Uterus (tissue), 4 donors: ENCODE results near the gene LRIG2. TPM values are rescaled to one million over a fixed set of nuclear protein-coding genes. Genes with fewer than 3 reads are reported as not detected.

Source experiments
- DNase-seq, 2 donors: peaks; one replicate each; pipeline ENCODE4 v3.0.0-alpha.2; 2019 to 2020
- H3K27ac ChIP-seq, 2 donors: fragments of 200-600 bp; sonication (generic); 1 replicate in 1 of 2; 2 replicates in 1 of 2; pipeline ENCODE4 v1.5.1; 2016 to 2018
- H3K27me3 ChIP-seq, 2 donors: fragments of 200-600 bp; sonication (generic); one replicate each; pipeline ENCODE4 v1.5.1; 2018 to 2019; ENCODE audit warnings: control low read depth in 1 of 2
- H3K36me3 ChIP-seq, 2 donors: fragments of 200-600 bp; sonication (generic); one replicate each; pipeline ENCODE4 v1.5.1; 2019; ENCODE audit warnings: control low read depth in 1 of 2
- H3K4me1 ChIP-seq, 2 donors: fragments of 200-600 bp; sonication (generic); one replicate each; pipeline ENCODE4 v1.5.1; 2018 to 2019; ENCODE audit warnings: control low read depth in 1 of 2
- H3K4me3 ChIP-seq, 2 donors: fragments of 200-600 bp; sonication (generic); 1 replicate in 1 of 2; 2 replicates in 1 of 2; pipeline ENCODE4 v1.5.1; 2018 to 2019; ENCODE audit warnings: mild to moderate bottlenecking in 1 of 2
- H3K9me3 ChIP-seq, 2 donors: fragments of 200-600 bp; sonication (generic); one replicate each; pipeline ENCODE4 v1.5.1; 2019; ENCODE audit warnings: control low read depth in 1 of 2
- POLR2A ChIP-seq, 2 donors: fragments of 450-650 bp; IDR thresholded peaks; one replicate each; pipeline ENCODE4 v1.6.1; 2016; ENCODE audit warnings: antibody characterized with exemption in 2 of 2, mild to moderate bottlenecking in 1 of 2, moderate library complexity in 1 of 2
- intact Hi-C: fragments of 100-400 bp; cut with DNase I; formaldehyde crosslinking; loops from one replicate; pipeline ENCODE4 v1.15.1; 2023; ENCODE audit warnings: low total_unique reads
- total RNA-seq, 4 donors: library from RNA; depleted of rRNA in 3 of 4; stranded (reverse); fragments of >200 nt in 3 of 4; gene quantifications; one replicate each; pipeline versions ENCODE4 v1.1.0 to v1.2.4, GENCODE V29; 2014 to 2023
- TF ChIP-seq, protein P1 (sequence below), 4 experiments: fragments of 200-600 bp in 2 of 4; fragments of 450-650 bp in 2 of 4; sonication (generic) in 2 of 4; IDR thresholded peaks; one replicate each; pipeline ENCODE4 v1.5.1; 2016 to 2019; ENCODE audit warnings: antibody characterized with exemption in 4 of 4, mild to moderate bottlenecking in 2 of 4, moderate library complexity in 1 of 4
- donor health status: DM: yes; HTN: yes; CAD: no.

LRIG2 gene
- total RNA-seq, 4 donors from 2014 or later: 7.2 to 55.8 (median 26.5) TPM

GRCh38 chr1:113109908-113110554 lies 37.0 kb downstream of the LRIG2 start:
- peak; percentile 32 to 53 for DNase-seq
- H3K4me3 ChIP-seq: no peak overlapping the region
- intact Hi-C loops: no loop called here
- no peaks in the 10 kb centered on the region for H3K4me1 ChIP-seq
- H3K9me3 ChIP-seq: no peaks in the 10 kb centered on the region
- TF ChIP-seq POLR2A (IDR thresholded peaks at IDR 0.05): no peak
- TF ChIP-seq, protein P1, sequence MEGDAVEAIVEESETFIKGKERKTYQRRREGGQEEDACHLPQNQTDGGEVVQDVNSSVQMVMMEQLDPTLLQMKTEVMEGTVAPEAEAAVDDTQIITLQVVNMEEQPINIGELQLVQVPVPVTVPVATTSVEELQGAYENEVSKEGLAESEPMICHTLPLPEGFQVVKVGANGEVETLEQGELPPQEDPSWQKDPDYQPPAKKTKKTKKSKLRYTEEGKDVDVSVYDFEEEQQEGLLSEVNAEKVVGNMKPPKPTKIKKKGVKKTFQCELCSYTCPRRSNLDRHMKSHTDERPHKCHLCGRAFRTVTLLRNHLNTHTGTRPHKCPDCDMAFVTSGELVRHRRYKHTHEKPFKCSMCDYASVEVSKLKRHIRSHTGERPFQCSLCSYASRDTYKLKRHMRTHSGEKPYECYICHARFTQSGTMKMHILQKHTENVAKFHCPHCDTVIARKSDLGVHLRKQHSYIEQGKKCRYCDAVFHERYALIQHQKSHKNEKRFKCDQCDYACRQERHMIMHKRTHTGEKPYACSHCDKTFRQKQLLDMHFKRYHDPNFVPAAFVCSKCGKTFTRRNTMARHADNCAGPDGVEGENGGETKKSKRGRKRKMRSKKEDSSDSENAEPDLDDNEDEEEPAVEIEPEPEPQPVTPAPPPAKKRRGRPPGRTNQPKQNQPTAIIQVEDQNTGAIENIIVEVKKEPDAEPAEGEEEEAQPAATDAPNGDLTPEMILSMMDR (IDR thresholded peaks at IDR 0.05): peak in 3 of 4 experiments; percentile 12 to 23 (median 14)
- no peaks in the 10 kb centered on the region for H3K27me3 ChIP-seq
- peak overlapping the region; percentile 17 to 21 for H3K27ac ChIP-seq
- no peaks in the 10 kb centered on the region for H3K36me3 ChIP-seq

- DNase-seq: no peak
- H3K9me3 ChIP-seq: no peaks in the 10 kb centered on the region
- TF ChIP-seq POLR2A (IDR thresholded peaks at IDR 0.05): no peak
- TF ChIP-seq, protein P1 (IDR thresholded peaks at IDR 0.05): no peak
- H3K27ac ChIP-seq: no peak overlapping the region
- intact Hi-C loops: no loop called here
- no peak overlapping the region for H3K4me3 ChIP-seq
- no peaks in the 10 kb centered on the region for H3K27me3 ChIP-seq
- H3K4me1 ChIP-seq: no peaks in the 10 kb centered on the region
- no peaks in the 10 kb centered on the region for H3K36me3 ChIP-seq
Measured at GRCh38 chr1:113118266-113118665, 45.3 kb downstream of the LRIG2 start.

DNA sequence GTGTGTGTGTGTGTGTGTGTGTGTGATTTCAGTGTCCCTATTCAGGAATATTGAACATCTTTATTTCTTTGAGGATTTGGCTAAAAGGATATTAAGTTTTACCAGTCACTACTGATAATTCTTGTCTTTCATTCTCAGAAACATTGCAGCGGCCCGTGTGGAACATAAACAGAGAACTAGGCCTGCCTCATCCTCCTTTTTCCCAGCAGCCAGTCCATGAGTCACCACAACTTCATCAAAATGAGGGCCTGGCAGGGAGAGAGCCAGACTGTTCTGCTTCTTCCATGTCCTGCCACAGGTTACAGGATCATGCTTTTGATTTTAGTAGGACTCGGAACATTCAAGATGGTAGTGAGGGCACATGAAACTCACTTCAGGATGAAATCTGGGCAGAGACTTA lies 50.7 kb downstream of the LRIG2 start:
- intact Hi-C loops: no loop called here

GRCh38 chr1:113124366-113124765 lies 51.4 kb downstream of the LRIG2 start:
- H3K36me3 ChIP-seq: no peaks in the 10 kb centered on the region
- H3K4me1 ChIP-seq: no peaks in the 10 kb centered on the region
- intact Hi-C loops: no loop called here
- no peak overlapping the region for H3K27ac ChIP-seq
- H3K4me3 ChIP-seq: no peak overlapping the region
- no peaks in the 10 kb centered on the region for H3K27me3 ChIP-seq
- no peak for TF ChIP-seq POLR2A (IDR thresholded peaks at IDR 0.05)
- TF ChIP-seq, protein P1 (IDR thresholded peaks at IDR 0.05): no peak
- no peak for DNase-seq
- no peaks in the 10 kb centered on the region for H3K9me3 ChIP-seq

More for the DNA sequence above, 50.7 kb downstream of the LRIG2 start:
- no peak overlapping the region for H3K27ac ChIP-seq
- no peak overlapping the region for H3K4me3 ChIP-seq
- no peaks in the 10 kb centered on the region for H3K27me3 ChIP-seq
- no peaks in the 10 kb centered on the region for H3K36me3 ChIP-seq
- TF ChIP-seq, protein P1 (IDR thresholded peaks at IDR 0.05): no peak
- no peak for TF ChIP-seq POLR2A (IDR thresholded peaks at IDR 0.05)
- no peaks in the 10 kb centered on the region for H3K9me3 ChIP-seq
- no peaks in the 10 kb centered on the region for H3K4me1 ChIP-seq
- DNase-seq: no peak

GRCh38 chr1:113125517-113125916 lies 52.5 kb downstream of the LRIG2 start:
- Histone ChIP-seq H3K9me3 (no peaks in the 10 kb centered on the region), H3K27ac (no peak overlapping the region)

More at GRCh38 chr1:113125517-113125916, 52.5 kb downstream of the LRIG2 start:
- Histone ChIP-seq H3K4me3 (no peak overlapping the region), H3K27me3 (no peaks in the 10 kb centered on the region), H3K4me1 (no peaks in the 10 kb centered on the region), H3K36me3 (no peaks in the 10 kb centered on the region)
- intact Hi-C loops: no loop called here
- DNase-seq: no peak
- TF ChIP-seq POLR2A (IDR thresholded peaks at IDR 0.05): no peak
- TF ChIP-seq, protein P1 (IDR thresholded peaks at IDR 0.05): no peak
